Stimulated activated effector memory CD8-positive, alpha-beta T cell treated with anti-CD3 and anti-CD28 coated beads, Interleukin-12 subunit alpha, Interleukin-12 subunit beta, amount 100 ng/mL, for 72 hours (primary cell): ENCODE measurements around the gene ETHE1.
A peak's percentile ranks its signal among the peaks of the same experiment; 100 is the strongest.
"Not testable (repeated sequence)": the region's sequence is repeated elsewhere in the genome, so short reads cannot be mapped to it uniquely, and the experiment has no call there.

Experiments used
- ATAC-seq: fragments of 150-1000 bp; cut with Tn5 transposase; 2 replicates; pipeline ENCODE4 v1.10.0; 2021
- DNase-seq, 2 donors: peaks; one replicate each; pipeline ENCODE4 v3.0.0; 2021 to 2022; ENCODE audit warnings: low spot score in 2 of 2
- H3K27ac Mint-ChIP-seq: one replicate; pipeline ENCODE4 v1.8.0; 2022; ENCODE audit warnings: mild to moderate bottlenecking, mixed read lengths
- H3K36me3 Mint-ChIP-seq: one replicate; pipeline ENCODE4 v1.8.0; 2022; ENCODE audit warnings: mild to moderate bottlenecking, mixed read lengths
- H3K4me1 Mint-ChIP-seq: one replicate; pipeline ENCODE4 v1.8.0; 2022; ENCODE audit warnings: mixed read lengths
- H3K4me3 Mint-ChIP-seq: one replicate; pipeline ENCODE4 v1.8.0; 2022; ENCODE audit warnings: mild to moderate bottlenecking, mixed read lengths
- H3K9me3 Mint-ChIP-seq: one replicate; pipeline ENCODE4 v1.8.0; 2022; ENCODE audit warnings: mixed read lengths

ETHE1 gene

GRCh38 chr19:43560687-43561086, 33.7 kb upstream of the ETHE1 start:
- Mint-ChIP-seq H3K4me3 (no peak overlapping the region), H3K27ac (peak overlapping the region; percentile 93), H3K36me3 (peaks cover 77% of the 10 kb centered on the region), H3K9me3 (no peaks in the 10 kb centered on the region), H3K4me1 (peaks cover 53% of the 10 kb centered on the region)
- no peak for ATAC-seq
- no peak for DNase-seq

- peak; percentile 91 for ATAC-seq
- Mint-ChIP-seq H3K27ac (peak overlapping the region; percentile 83), H3K4me1 (peaks cover 11% of the 10 kb centered on the region), H3K36me3 (peaks cover 91% of the 10 kb centered on the region), H3K9me3 (no peaks in the 10 kb centered on the region), H3K4me3 (no peak overlapping the region)
- peak; percentile 80 to 89 for DNase-seq
Measured at GRCh38 chr19:43555185-43555770, 28.3 kb upstream of the ETHE1 start.

GRCh38 chr19:43554317-43554895, 27.4 kb upstream of the ETHE1 start:
- Mint-ChIP-seq H3K4me3 (no peak overlapping the region), H3K4me1 (peaks cover 9% of the 10 kb centered on the region), H3K36me3 (peaks cover 91% of the 10 kb centered on the region), H3K9me3 (no peaks in the 10 kb centered on the region), H3K27ac (peak overlapping the region; percentile 83)
- DNase-seq (no peak), ATAC-seq (no peak)

DNA sequence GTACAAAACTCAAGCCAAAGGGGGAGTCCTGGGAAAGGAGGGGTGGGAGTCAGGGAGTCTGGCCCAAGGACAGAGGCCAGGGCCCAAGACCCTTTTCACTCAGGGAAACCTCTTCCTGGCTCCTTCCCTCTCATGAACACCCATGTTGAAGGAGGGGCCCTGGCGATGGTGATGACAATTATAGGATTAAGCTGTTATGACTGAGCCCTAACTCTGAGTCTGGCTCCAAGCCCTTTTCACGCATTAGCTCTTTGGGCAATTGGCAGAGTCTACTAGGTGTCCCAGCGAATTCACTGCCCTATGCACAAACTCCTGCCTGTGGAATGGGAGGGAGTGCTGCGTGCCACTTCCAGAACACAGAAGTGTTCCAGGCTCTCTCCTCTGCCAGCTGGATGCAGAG, 26.7 kb upstream of the ETHE1 start:
- Mint-ChIP-seq H3K27ac (peak overlapping the region; percentile 77), H3K4me3 (no peak overlapping the region), H3K9me3 (no peaks in the 10 kb centered on the region), H3K4me1 (peaks cover 9% of the 10 kb centered on the region), H3K36me3 (peaks cover 87% of the 10 kb centered on the region)
- DNase-seq (no peak), ATAC-seq (no peak)

- peak overlapping the region; percentile 77 for H3K27ac Mint-ChIP-seq
- H3K36me3 Mint-ChIP-seq: peaks cover 81% of the 10 kb centered on the region
- no peak for DNase-seq
- H3K4me1 Mint-ChIP-seq: peaks cover 9% of the 10 kb centered on the region
- H3K9me3 Mint-ChIP-seq: no peaks in the 10 kb centered on the region
- no peak for ATAC-seq
- no peak overlapping the region for H3K4me3 Mint-ChIP-seq
Measured at GRCh38 chr19:43552616-43553015, 25.6 kb upstream of the ETHE1 start.

DNA sequence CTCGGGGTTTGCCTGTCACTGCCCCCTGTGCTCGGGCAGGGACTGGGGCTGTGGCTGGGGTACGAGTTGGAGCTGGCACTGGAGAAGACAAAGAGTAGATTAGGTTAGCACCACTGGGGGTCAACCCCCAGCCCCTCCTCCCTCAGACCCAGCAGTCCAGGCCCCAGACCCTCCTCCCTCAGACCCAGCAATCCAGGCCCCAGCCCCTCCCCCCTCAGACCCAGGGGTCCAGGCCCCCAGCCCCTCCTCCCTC, 25.1 kb upstream of the ETHE1 start:
- peak overlapping the region; percentile 57 for H3K27ac Mint-ChIP-seq
- no peak overlapping the region for H3K4me3 Mint-ChIP-seq
- DNase-seq (no peak), ATAC-seq (no peak)
- peaks cover 76% of the 10 kb centered on the region for H3K36me3 Mint-ChIP-seq
- H3K9me3 Mint-ChIP-seq: no peaks in the 10 kb centered on the region
- peaks cover 9% of the 10 kb centered on the region for H3K4me1 Mint-ChIP-seq

- ATAC-seq (no peak), DNase-seq (no peak)
- no peaks in the 10 kb centered on the region for H3K9me3 Mint-ChIP-seq
- peak overlapping the region; percentile 57 for H3K27ac Mint-ChIP-seq
- H3K4me3 Mint-ChIP-seq: no peak overlapping the region
- peaks cover 71% of the 10 kb centered on the region for H3K36me3 Mint-ChIP-seq
- H3K4me1 Mint-ChIP-seq: peaks cover 9% of the 10 kb centered on the region
Measured at GRCh38 chr19:43551399-43552197, 24.6 kb upstream of the ETHE1 start.

GRCh38 chr19:43548706-43549105, 21.7 kb upstream of the ETHE1 start:
- Mint-ChIP-seq H3K4me1 (no peaks in the 10 kb centered on the region), H3K4me3 (no peak overlapping the region), H3K9me3 (no peaks in the 10 kb centered on the region), H3K27ac (no peak overlapping the region), H3K36me3 (peaks cover 65% of the 10 kb centered on the region)
- ATAC-seq (no peak), DNase-seq (no peak)

DNA sequence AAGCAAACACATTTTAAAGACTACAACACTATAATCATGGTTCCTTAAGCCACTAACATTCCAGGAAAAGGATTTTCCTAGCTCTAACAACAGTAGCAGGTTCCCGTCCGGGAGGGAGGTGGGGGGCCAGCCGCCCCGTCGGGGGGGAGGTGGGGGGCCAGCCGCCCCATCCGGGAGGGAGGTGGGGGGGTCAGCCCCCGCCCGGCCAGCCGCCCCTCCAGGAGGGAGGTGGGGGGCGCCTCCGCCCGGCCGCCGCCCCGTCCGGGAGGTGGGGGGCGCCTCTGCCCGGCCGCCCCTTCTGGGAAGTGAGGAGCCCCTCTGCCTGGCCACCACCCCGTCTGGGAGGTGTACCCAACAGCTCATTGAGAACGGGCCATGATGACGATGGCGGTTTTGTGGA, 20.9 kb upstream of the ETHE1 start:
- H3K9me3 Mint-ChIP-seq, ATAC-seq, H3K4me3 Mint-ChIP-seq, DNase-seq, H3K4me1 Mint-ChIP-seq, H3K27ac Mint-ChIP-seq: not testable (repeated sequence)
- H3K36me3 Mint-ChIP-seq: peaks cover 65% of the 10 kb centered on the region

DNA sequence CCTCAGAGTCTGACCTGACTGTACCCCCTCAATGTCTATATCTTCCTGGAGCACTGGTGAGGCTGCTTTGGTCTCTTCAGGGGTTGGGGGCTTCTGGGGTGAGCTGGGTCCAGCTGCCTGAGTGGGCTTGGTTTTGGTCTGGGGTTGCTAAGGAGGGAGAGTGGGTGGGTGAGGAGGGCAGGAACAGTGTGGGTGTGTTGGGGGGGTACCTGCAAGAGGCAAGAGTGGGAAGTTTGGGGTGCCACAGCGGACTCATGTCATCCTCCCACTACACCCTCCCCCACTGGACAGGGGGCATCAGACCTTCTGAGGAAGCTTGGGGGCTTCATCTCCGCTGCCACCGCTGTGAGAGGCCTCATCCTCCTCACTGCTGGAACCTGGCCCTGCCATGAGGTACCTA, 19.6 kb upstream of the ETHE1 start:
- Mint-ChIP-seq H3K4me3 (no peak overlapping the region), H3K9me3 (no peaks in the 10 kb centered on the region), H3K27ac (peak overlapping the region; percentile 89), H3K4me1 (no peaks in the 10 kb centered on the region), H3K36me3 (peaks cover 62% of the 10 kb centered on the region)
- ATAC-seq (no peak), DNase-seq (no peak)

DNA sequence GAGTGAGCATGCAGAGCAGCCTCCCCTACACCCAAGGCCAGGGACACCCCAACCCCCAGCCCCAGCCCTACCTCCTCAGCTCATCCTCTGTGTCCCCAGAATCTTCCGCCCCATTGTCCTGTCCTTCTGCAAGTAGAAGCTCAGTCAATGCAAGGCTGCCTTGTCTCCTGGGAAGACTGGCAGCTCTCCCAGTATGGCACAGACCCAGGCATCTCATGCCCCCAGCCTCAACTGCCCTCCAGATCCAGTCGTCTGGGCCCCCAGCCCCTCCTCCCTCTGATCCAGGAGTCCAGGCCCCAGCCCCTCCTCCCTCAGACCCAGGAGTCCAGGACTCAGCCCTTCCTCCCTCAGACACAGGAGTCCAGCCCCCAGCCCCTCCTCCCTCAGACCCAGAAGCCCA, 19.0 kb upstream of the ETHE1 start:
- Mint-ChIP-seq H3K27ac (peak overlapping the region; percentile 89), H3K9me3 (no peaks in the 10 kb centered on the region), H3K4me3 (no peak overlapping the region), H3K4me1 (no peaks in the 10 kb centered on the region), H3K36me3 (peaks cover 62% of the 10 kb centered on the region)
- ATAC-seq: no peak
- no peak for DNase-seq

DNA sequence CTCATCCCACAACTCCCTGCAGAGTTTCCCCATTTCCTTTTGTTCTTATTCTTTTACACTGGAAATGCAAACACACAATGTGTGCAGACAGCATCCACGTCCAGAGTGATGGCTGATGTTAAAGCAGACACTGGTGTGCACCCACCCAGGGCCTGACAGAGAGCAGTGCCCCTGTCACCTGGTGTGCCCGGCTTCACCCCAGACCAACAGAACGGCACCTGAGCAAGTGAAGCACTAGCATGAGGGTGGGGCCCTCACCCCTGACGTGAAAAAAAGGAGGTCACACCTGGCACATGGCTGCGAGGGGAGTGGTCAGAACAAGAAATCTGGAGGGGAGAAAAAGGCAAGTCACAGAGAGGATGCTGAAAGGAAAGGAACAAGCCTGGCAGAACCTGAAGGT, 18.3 kb upstream of the ETHE1 start:
- Mint-ChIP-seq H3K27ac (peak overlapping the region; percentile 89), H3K9me3 (no peaks in the 10 kb centered on the region), H3K36me3 (peaks cover 55% of the 10 kb centered on the region), H3K4me1 (no peaks in the 10 kb centered on the region), H3K4me3 (no peak overlapping the region)
- DNase-seq (no peak), ATAC-seq (no peak)

DNA sequence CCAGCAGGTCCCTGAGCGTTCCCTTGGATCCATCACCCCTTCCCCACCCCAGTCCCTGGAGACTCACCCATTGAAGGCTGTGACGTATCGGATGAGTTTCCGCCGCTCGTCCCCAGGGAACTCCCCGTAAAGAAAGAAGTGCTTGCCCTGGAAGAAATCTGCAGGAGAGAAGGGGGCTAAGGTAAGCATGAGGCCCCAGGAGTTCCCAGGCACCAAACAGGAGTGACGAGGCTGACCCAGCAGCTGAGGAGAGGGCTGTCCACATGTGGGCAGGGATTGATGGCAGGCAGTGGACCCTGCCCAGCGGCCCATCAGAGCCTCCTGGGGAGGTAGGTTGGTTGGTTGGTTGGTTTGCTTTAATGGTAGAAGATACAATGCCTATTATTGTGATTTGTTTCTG, 17.1 kb upstream of the ETHE1 start:
- no peak for ATAC-seq
- H3K4me3 Mint-ChIP-seq: no peak overlapping the region
- H3K36me3 Mint-ChIP-seq: peaks cover 56% of the 10 kb centered on the region
- DNase-seq: no peak
- peaks cover 3% of the 10 kb centered on the region for H3K9me3 Mint-ChIP-seq
- H3K4me1 Mint-ChIP-seq: no peaks in the 10 kb centered on the region
- H3K27ac Mint-ChIP-seq: no peak overlapping the region

DNA sequence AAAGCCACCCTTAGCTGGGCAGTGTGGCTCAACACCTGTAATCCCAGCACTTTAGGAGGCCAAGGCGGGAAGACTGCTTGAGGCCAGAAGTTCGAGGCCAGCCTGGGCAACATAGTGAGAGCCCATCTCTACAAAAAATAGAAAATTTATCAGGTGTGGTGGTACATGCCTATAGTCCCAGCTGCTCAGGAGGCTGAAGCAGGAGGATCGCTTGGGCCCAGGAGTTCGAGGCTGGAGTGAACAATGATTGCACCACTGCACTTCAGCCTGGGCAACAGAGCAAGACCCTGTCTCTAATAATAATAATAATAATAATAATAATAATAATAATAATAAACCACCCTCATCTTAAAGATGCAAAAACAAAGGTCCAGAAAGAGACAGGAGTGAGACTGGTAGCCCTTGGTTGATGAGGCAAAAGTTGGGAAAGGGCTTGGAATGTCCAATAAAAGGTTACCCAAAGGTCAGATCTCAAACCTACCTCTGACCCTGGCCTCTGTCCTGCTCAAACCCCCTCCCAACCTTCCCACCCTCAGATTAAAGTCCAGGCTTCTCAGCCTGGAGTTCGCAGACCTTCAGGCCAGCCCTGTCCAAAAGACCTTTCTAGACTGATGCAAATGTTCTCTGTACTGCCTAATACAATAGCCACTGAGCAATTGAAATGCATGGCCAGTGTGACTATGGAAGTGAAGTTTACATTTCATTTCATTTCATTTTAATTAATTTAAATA, 15.1 kb upstream of the ETHE1 start:
- H3K4me1 Mint-ChIP-seq: no peaks in the 10 kb centered on the region
- H3K9me3 Mint-ChIP-seq: peaks cover 5% of the 10 kb centered on the region
- peaks cover 69% of the 10 kb centered on the region for H3K36me3 Mint-ChIP-seq
- ATAC-seq (no peak), DNase-seq (no peak)
- H3K4me3 Mint-ChIP-seq: no peak overlapping the region
- no peak overlapping the region for H3K27ac Mint-ChIP-seq

DNA sequence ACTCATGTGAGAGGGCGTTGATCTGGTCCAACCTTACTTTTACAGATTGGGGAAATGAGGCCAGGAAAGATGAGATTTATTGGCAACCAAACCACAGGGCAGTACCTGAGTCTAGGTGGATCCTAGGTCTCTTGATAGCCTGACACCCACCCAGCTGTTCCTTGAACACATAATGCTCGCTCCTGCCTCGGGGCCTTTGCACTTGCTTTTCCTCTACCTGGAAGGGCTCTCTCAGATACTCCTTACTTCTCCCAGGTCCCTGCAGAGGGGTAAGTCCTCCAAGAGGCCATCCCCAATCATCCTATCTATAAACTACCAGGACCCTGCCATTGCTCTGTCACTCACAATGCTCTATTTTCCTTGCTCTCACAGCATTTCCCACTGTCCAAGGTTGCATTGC, 13.4 kb upstream of the ETHE1 start:
- Mint-ChIP-seq H3K27ac (no peak overlapping the region), H3K9me3 (peaks cover 5% of the 10 kb centered on the region), H3K4me1 (peaks cover 3% of the 10 kb centered on the region), H3K36me3 (peaks cover 72% of the 10 kb centered on the region), H3K4me3 (no peak overlapping the region)
- DNase-seq (no peak), ATAC-seq (no peak)

DNA sequence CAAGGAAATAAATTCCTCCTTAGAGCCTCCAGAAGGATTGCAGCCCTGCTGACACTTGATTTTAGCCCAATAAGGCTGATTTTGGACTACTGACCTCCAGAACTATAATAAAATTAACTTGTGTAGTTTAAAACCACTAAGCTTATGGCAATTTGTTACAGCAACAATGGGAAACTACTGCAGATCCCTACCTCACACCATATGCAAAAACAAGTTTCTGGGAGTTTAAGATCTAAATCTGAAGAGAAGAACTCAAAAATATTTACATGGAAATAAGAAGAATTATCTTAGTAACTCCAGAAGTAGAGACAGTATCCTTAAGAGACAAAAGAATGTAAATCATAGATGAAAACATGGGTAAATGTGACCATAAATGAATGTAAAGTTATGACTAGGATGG, 11.9 kb upstream of the ETHE1 start:
- Mint-ChIP-seq H3K4me1 (peaks cover 11% of the 10 kb centered on the region), H3K27ac (no peak overlapping the region), H3K9me3 (peaks cover 5% of the 10 kb centered on the region), H3K36me3 (peaks cover 69% of the 10 kb centered on the region), H3K4me3 (no peak overlapping the region)
- ATAC-seq: no peak
- DNase-seq: no peak
